ENCODE measurements around the gene C1QTNF8. TPM values are rescaled to one million over a fixed set of nuclear protein-coding genes. Genes with fewer than 3 reads are reported as not detected.

C1QTNF8 gene
- total and polyA plus RNA-seq, 2 donors (not counting 1 experiment from before 2014, with no cell fraction given) = not detected

DNA sequence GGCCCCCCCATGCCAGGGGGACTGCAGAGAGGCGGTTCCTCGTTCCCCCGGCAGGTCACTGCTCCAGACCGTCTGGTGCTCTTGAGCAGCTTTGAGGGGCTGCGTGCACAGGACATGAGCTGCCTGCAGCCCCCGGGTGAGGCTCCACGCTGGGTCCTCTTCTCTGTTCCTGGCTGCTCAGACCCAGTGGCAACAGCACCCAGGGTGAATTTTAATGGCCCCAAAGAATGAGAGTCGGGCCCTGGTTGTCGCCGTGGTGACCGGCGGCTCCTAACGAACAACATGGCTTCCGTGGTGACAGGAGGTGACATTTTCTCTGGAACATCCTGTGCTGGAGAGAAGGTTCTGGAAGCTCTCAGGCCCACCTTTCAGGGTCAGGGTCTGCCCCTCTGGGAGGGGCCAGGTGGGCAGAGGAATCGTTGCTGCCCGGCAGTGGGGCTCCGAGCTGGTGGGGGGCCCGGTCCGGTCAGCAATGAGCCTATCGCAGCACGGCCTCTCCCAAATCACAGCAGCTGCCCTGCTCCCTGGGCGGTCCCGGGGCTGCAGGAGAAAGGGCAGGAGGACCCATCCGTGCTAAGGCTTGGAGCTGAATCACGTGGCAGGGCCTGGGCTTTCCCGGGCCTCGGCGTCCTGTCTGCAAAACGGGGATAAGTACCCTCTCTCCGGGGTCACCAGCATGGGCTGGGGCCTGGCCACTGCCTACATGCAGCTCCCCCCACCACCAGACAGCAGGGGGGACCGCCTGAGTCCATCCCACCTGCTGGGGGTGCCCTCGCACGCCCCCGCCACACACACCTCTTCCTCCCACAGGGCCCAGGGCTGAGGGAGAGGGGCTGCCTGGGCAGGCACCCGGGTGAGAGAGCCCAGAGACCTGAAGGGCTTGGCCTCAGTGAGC is 3.4 kb upstream of the C1QTNF8 start:
- WGBS (ENCODE audit: insufficient coverage) = 54% methylated on average over 30 of the region's 35 CpGs
- no peaks in the 10 kb centered on the region for H4K20me1 ChIP-seq (ENCODE audit: control insufficient read depth, insufficient read depth, low read length, poor library complexity, severe bottlenecking)
- Mint-ChIP-seq H3K27me3 (peaks cover 3% of the 10 kb centered on the region), H3K9me3 (ENCODE audit: insufficient read depth) (no peaks in the 10 kb centered on the region), H3K4me1 (no peaks in the 10 kb centered on the region), H3K4me3 (no peak overlapping the region), H3K27ac (no peak overlapping the region)
- no peaks in the 10 kb centered on the region for H3K79me2 ChIP-seq (ENCODE audit: control insufficient read depth, insufficient read depth, low read length)
- no peak overlapping the region for H3K9ac ChIP-seq (ENCODE audit: low read length)
- peaks cover 0 to 16% (median 5%) of the 10 kb centered on the region in 4 experiments for H3K27me3 ChIP-seq (replicated peaks in 1 of 4; ENCODE audit: control extremely low read depth in 1 of 4, control insufficient read depth in 3 of 4, insufficient read depth in 4 of 4, low read length in 3 of 4)
- H3K4me1 ChIP-seq (ENCODE audit: control insufficient read depth in 2 of 2, insufficient read depth in 2 of 2, low read length in 2 of 2) = peaks cover 7 to 8% of the 10 kb centered on the region in 2 donors
- no peak overlapping the region for H2AFZ ChIP-seq (ENCODE audit: insufficient read depth, low read depth, low read length, poor library complexity, severe bottlenecking)
- H3K4me3 ChIP-seq (ENCODE audit: control extremely low read depth in 1 of 5, extremely low read depth in 1 of 5, insufficient read depth in 1 of 5, low read depth in 2 of 5, low read length in 4 of 5) = no peak overlapping the region
- H3K27ac ChIP-seq (ENCODE audit: low read length in 2 of 2) = no peak overlapping the region
- CTCF ChIA-PET = no interaction called here
- H3K36me3 ChIP-seq (replicated peaks in 1 of 2; ENCODE audit: control extremely low read depth in 1 of 2, control insufficient read depth in 1 of 2, extremely low read depth in 1 of 2, insufficient read depth in 2 of 2, low read length in 1 of 2) = no peaks in the 10 kb centered on the region
- TF ChIP-seq CTCF (IDR thresholded peaks at IDR 0.05) (no peak), EZH2 (IDR thresholded peaks at IDR 0.05; ENCODE audit: borderline replicate concordance, insufficient read depth, low read depth, low read length, poor library complexity, severe bottlenecking) (no peak)
- no peak overlapping the region for H3K4me2 ChIP-seq (replicated peaks; ENCODE audit: low read depth, low read length, poor library complexity, severe bottlenecking)
- POLR2A ChIA-PET = interaction anchor here (0.7 kb wide), 1 partner anchor 380 kb away, joined by 3 read pairs; no protein-coding TSS in a partner anchor
- intact Hi-C loops (cut with micrococcal nuclease) = no loop called here
- no peaks in the 10 kb centered on the region for H3K9me3 ChIP-seq (ENCODE audit: control extremely low read depth in 1 of 3, control insufficient read depth in 2 of 3, insufficient read depth in 1 of 3, low read length in 2 of 3)
- DNase-seq = no peak
- ATAC-seq (ENCODE audit: low read depth) = no peak

All from B cell (primary cell).